HCT116 (cell line): ENCODE results near the gene CDH23.

Source experiments
- EGR1 ChIP-seq: IDR thresholded peaks from 2 replicates; pipeline ENCODE4 v1.6.1; 2012; ENCODE audit warnings: low read depth
- TF ChIP-seq, protein P1 (sequence below), 3 experiments: fragments of 200-600 bp in 1 of 3; sonication (generic) in 1 of 3; IDR thresholded peaks in 2 of 3; conservative IDR thresholded peaks in 1 of 3; 2 replicates each; pipeline ENCODE4 v1.5.1; 2012 to 2017; ENCODE audit warnings: low read depth in 2 of 3, low read length in 2 of 3, antibody characterized with exemption in 1 of 3, borderline replicate concordance in 1 of 3, control low read depth in 1 of 3, mild to moderate bottlenecking in 1 of 3, mixed read lengths in 1 of 3, mixed run types in 1 of 3, moderate library complexity in 1 of 3; ENCODE audit not compliant: insufficient read depth in 1 of 3

DNA sequence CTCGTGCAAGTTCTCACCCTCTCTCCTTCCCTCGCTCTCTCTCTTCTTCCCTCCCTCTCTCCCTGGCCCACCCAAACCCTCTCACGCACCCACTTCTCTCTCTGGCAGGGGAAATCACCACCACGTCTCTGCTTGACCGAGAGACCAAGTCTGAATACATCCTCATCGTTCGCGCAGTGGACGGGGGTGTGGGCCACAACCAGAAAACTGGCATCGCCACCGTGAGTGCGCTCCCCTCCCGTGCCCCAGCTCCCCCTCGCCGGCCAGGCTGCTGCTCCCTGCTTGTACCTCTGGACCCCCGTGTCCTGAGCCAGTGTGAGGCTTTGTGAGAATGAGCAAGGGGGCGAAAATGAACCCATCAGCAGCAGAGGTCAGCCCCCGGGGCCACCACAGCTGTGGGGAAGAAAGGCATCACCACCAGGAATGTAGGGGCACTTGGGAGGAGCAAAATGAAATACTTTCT lies 297.4 kb downstream of the CDH23 start:
- no peak for TF ChIP-seq EGR1
- TF ChIP-seq, protein P1, sequence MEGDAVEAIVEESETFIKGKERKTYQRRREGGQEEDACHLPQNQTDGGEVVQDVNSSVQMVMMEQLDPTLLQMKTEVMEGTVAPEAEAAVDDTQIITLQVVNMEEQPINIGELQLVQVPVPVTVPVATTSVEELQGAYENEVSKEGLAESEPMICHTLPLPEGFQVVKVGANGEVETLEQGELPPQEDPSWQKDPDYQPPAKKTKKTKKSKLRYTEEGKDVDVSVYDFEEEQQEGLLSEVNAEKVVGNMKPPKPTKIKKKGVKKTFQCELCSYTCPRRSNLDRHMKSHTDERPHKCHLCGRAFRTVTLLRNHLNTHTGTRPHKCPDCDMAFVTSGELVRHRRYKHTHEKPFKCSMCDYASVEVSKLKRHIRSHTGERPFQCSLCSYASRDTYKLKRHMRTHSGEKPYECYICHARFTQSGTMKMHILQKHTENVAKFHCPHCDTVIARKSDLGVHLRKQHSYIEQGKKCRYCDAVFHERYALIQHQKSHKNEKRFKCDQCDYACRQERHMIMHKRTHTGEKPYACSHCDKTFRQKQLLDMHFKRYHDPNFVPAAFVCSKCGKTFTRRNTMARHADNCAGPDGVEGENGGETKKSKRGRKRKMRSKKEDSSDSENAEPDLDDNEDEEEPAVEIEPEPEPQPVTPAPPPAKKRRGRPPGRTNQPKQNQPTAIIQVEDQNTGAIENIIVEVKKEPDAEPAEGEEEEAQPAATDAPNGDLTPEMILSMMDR (IDR thresholded peaks at IDR 0.05 in 2 of 3, conservative IDR thresholded peaks at IDR 0.05 in 1 of 3; ENCODE audit: borderline replicate concordance in 1 of 3, insufficient read depth in 1 of 3, low read depth in 2 of 3, low read length in 2 of 3): no peak
